ENCODE measurements around the gene CENPW.

CENPW gene

GRCh38 chr6:126381498-126381897 is 41.6 kb downstream of the CENPW start:
- TF ChIP-seq CTCF (IDR thresholded peaks at IDR 0.05; ENCODE audit: insufficient read depth, low read length, poor library complexity, severe bottlenecking) (no peak), EZH2phosphoT487 (conservative IDR thresholded peaks at IDR 0.05; ENCODE audit: low read length) (no peak)
- Histone ChIP-seq H3K9ac (ENCODE audit: low read length) (no peak overlapping the region), H2AFZ (ENCODE audit: low read depth, low read length, severe bottlenecking) (no peak overlapping the region), H3K79me2 (ENCODE audit: insufficient read depth, low read length) (no peaks in the 10 kb centered on the region), H3K9me2 (replicated peaks; ENCODE audit: insufficient read depth, low read length) (no peaks in the 10 kb centered on the region), H3K4me2 (ENCODE audit: low read depth, low read length, poor library complexity, severe bottlenecking) (no peak overlapping the region), H4K20me1 (ENCODE audit: low read depth, low read length) (no peaks in the 10 kb centered on the region), H3K27me3 (ENCODE audit: low read length) (no peaks in the 10 kb centered on the region), H3K36me3 (ENCODE audit: low read length) (no peaks in the 10 kb centered on the region), H3K27ac (ENCODE audit: low read depth, low read length) (no peak overlapping the region), H3F3A (ENCODE audit: insufficient read depth) (no peaks in the 10 kb centered on the region), H3K4me3 (ENCODE audit: insufficient read depth, low read length, poor library complexity, severe bottlenecking) (no peak overlapping the region), H3K9me3 (ENCODE audit: insufficient read depth, low read length) (no peaks in the 10 kb centered on the region)

- Histone ChIP-seq H3K36me3 (ENCODE audit: low read length) (no peaks in the 10 kb centered on the region), H3K4me3 (ENCODE audit: insufficient read depth, low read length, poor library complexity, severe bottlenecking) (no peak overlapping the region), H3K79me2 (ENCODE audit: insufficient read depth, low read length) (no peaks in the 10 kb centered on the region), H3F3A (ENCODE audit: insufficient read depth) (no peaks in the 10 kb centered on the region), H2AFZ (ENCODE audit: low read depth, low read length, severe bottlenecking) (no peak overlapping the region), H3K9me2 (replicated peaks; ENCODE audit: insufficient read depth, low read length) (no peaks in the 10 kb centered on the region), H3K27me3 (ENCODE audit: low read length) (no peaks in the 10 kb centered on the region), H3K27ac (ENCODE audit: low read depth, low read length) (no peak overlapping the region), H3K9me3 (ENCODE audit: insufficient read depth, low read length) (no peaks in the 10 kb centered on the region), H3K9ac (ENCODE audit: low read length) (no peak overlapping the region), H4K20me1 (ENCODE audit: low read depth, low read length) (no peaks in the 10 kb centered on the region), H3K4me2 (ENCODE audit: low read depth, low read length, poor library complexity, severe bottlenecking) (no peak overlapping the region)
- no peak for TF ChIP-seq EZH2phosphoT487 (conservative IDR thresholded peaks at IDR 0.05; ENCODE audit: low read length)
Observed at GRCh38 chr6:126383203-126383602, 43.3 kb downstream of the CENPW start.

GRCh38 chr6:126385536-126385935 is 45.6 kb downstream of the CENPW start:
- Histone ChIP-seq H3K9ac (ENCODE audit: low read length) (no peak overlapping the region), H2AFZ (ENCODE audit: low read depth, low read length, severe bottlenecking) (no peak overlapping the region), H3K27ac (ENCODE audit: low read depth, low read length) (no peak overlapping the region), H3K9me3 (ENCODE audit: insufficient read depth, low read length) (no peaks in the 10 kb centered on the region), H3K36me3 (ENCODE audit: low read length) (no peaks in the 10 kb centered on the region), H3F3A (ENCODE audit: insufficient read depth) (no peaks in the 10 kb centered on the region), H3K4me3 (ENCODE audit: insufficient read depth, low read length, poor library complexity, severe bottlenecking) (no peak overlapping the region), H3K27me3 (ENCODE audit: low read length) (no peaks in the 10 kb centered on the region), H3K9me2 (replicated peaks; ENCODE audit: insufficient read depth, low read length) (no peaks in the 10 kb centered on the region), H3K79me2 (ENCODE audit: insufficient read depth, low read length) (no peaks in the 10 kb centered on the region), H3K4me2 (ENCODE audit: low read depth, low read length, poor library complexity, severe bottlenecking) (no peak overlapping the region), H4K20me1 (ENCODE audit: low read depth, low read length) (no peaks in the 10 kb centered on the region)
- no peak for TF ChIP-seq EZH2phosphoT487 (conservative IDR thresholded peaks at IDR 0.05; ENCODE audit: low read length)
- TF ChIP-seq CTCF (IDR thresholded peaks at IDR 0.05; ENCODE audit: insufficient read depth, low read length, poor library complexity, severe bottlenecking), result no peak

GRCh38 chr6:126388104-126388598 is 48.2 kb downstream of the CENPW start:
- H3K4me2 ChIP-seq (ENCODE audit: low read depth, low read length, poor library complexity, severe bottlenecking), result no peak overlapping the region
- no peaks in the 10 kb centered on the region for H3K27me3 ChIP-seq (ENCODE audit: low read length)

More at GRCh38 chr6:126388104-126388598, 48.2 kb downstream of the CENPW start:
- Histone ChIP-seq H2AFZ (ENCODE audit: low read depth, low read length, severe bottlenecking) (no peak overlapping the region), H3K79me2 (ENCODE audit: insufficient read depth, low read length) (no peaks in the 10 kb centered on the region), H4K20me1 (ENCODE audit: low read depth, low read length) (no peaks in the 10 kb centered on the region), H3K4me3 (ENCODE audit: insufficient read depth, low read length, poor library complexity, severe bottlenecking) (no peak overlapping the region), H3K9me2 (replicated peaks; ENCODE audit: insufficient read depth, low read length) (no peaks in the 10 kb centered on the region), H3F3A (ENCODE audit: insufficient read depth) (no peaks in the 10 kb centered on the region), H3K9me3 (ENCODE audit: insufficient read depth, low read length) (no peaks in the 10 kb centered on the region), H3K36me3 (ENCODE audit: low read length) (no peaks in the 10 kb centered on the region), H3K9ac (ENCODE audit: low read length) (no peak overlapping the region), H3K27ac (ENCODE audit: low read depth, low read length) (no peak overlapping the region)
- TF ChIP-seq CTCF (IDR thresholded peaks at IDR 0.05; ENCODE audit: insufficient read depth, low read length, poor library complexity, severe bottlenecking) (no peak), EZH2phosphoT487 (conservative IDR thresholded peaks at IDR 0.05; ENCODE audit: low read length) (no peak)

All from SU-DHL-6 (cell line).